ENCODE data around the gene KIF3B. TPM values are rescaled to one million over a fixed set of nuclear protein-coding genes. Genes with fewer than 3 reads are reported as not detected.
A peak's percentile ranks its signal among the peaks of the same experiment; 100 is the strongest.

KIF3B gene
- total RNA-seq, 4 donors from 2014 or later = 26.6 to 46.5 (median 37.5) TPM

DNA sequence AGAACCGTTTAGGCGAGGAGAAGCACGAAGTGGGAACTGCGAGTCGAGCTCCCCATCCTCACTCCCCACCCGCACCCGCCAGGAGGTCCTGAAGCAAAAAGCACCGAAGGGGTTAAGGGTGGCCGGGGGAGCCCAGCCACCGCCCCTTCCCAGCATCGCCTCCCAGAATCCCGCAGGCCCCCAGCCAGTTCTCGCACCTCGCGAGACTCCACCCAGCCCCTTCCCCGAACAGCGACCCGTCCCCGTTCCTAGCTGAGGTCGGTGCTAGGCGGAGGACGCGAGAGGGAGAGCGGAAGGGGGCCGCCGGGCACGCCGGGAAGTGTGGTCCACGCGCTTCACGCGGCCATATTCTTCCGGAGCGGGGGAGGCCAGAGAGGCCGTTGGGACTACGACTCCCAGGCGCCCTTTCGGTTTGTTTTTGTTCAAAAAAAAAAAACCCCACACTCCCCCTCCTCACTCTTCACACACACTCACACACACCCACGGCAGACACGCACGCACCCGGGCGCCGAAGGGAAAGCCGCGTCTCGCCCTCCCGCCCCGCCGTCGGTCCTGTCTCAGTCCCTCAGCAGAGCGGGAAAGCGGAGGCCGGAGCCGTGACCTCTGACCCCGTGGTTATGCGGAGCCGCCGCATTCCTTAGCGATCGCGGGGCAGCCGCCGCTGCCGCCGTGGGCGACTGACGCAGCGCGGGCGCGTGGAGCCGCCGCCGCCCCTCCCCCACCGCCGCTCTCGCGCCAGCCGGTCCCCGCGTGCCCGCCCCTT lies 80.6 kb downstream of the KIF3B start, which contains the start of gene ASXL1:
Gene ASXL1, plus strand, starts transcription at position 463 of the 763 bp plus-strand sequence. CDS start 445 bp downstream, outside the sequence.
- intact Hi-C loops (cut with DNase I; ENCODE audit: low total_unique reads) (loop anchor here (5.0 kb wide), 1 partner anchor 124 kb away; no protein-coding TSS in a partner anchor), in situ Hi-C loops (cut with MboI; ENCODE audit: low pct_ligation_motif_present in 1 of 4, low pct_unique_long_range_greater_than_20kb in 1 of 4, low sequenced_read_pairs in 3 of 4) (loop anchor here in 1 of 4 donors (25.0 kb wide), 1 partner anchor 96 kb away; no protein-coding TSS in a partner anchor)
- Histone ChIP-seq H3K27ac (peak within 1 kb of the TSS; percentile 94 to 98 (median 98)), H3K4me1 (peaks cover 4 to 46% (median 34%) of the 10 kb centered on the region in 4 donors), H3K36me3 (no peaks in the 10 kb centered on the region), H3K4me3 (peak within 1 kb of the TSS; percentile 81 to 99 (median 96)), H3K27me3 (no peaks in the 10 kb centered on the region), H3K9me3 (no peaks in the 10 kb centered on the region)
- TF ChIP-seq POLR2A (IDR thresholded peaks at IDR 0.05) = peak; percentile 59
- peak; percentile 57 to 79 (median 74) for TF ChIP-seq POLR2AphosphoS5 (IDR thresholded peaks at IDR 0.05)
- TF ChIP-seq, protein P1, sequence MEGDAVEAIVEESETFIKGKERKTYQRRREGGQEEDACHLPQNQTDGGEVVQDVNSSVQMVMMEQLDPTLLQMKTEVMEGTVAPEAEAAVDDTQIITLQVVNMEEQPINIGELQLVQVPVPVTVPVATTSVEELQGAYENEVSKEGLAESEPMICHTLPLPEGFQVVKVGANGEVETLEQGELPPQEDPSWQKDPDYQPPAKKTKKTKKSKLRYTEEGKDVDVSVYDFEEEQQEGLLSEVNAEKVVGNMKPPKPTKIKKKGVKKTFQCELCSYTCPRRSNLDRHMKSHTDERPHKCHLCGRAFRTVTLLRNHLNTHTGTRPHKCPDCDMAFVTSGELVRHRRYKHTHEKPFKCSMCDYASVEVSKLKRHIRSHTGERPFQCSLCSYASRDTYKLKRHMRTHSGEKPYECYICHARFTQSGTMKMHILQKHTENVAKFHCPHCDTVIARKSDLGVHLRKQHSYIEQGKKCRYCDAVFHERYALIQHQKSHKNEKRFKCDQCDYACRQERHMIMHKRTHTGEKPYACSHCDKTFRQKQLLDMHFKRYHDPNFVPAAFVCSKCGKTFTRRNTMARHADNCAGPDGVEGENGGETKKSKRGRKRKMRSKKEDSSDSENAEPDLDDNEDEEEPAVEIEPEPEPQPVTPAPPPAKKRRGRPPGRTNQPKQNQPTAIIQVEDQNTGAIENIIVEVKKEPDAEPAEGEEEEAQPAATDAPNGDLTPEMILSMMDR (IDR thresholded peaks at IDR 0.05) = peak in 1 of 5 experiments; percentile 22
- no peak for TF ChIP-seq EP300 (IDR thresholded peaks at IDR 0.05; ENCODE audit: low read depth)
- WGBS, 2 donors (ENCODE audit: low coverage in 1 of 2) = 1% methylated on average over 60 of the region's 83 CpGs; no CpG with 5 or more reads in 1 of the 2 donors
- DNase-seq = peak; percentile 97

DNA sequence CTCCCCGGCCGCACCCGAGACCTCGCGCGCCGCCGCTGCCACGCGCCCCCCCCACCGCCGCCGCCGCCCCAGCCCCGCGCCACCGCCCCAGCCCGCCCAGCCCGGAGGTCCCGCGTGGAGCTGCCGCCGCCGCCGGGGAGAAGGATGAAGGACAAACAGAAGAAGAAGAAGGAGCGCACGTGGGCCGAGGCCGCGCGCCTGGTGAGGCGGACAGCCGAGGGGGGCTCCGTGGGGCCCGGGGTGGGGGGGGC lies 81.1 kb downstream of the KIF3B start:
- Histone ChIP-seq H3K9me3 (no peaks in the 10 kb centered on the region), H3K4me1 (peaks cover 9 to 52% (median 39%) of the 10 kb centered on the region in 4 donors), H3K36me3 (no peaks in the 10 kb centered on the region), H3K27me3 (no peaks in the 10 kb centered on the region), H3K4me3 (peak overlapping the region; percentile 81 to 99 (median 96)), H3K27ac (peak overlapping the region; percentile 94 to 98 (median 98))
- DNase-seq = no peak
- in situ Hi-C loops (cut with MboI; ENCODE audit: low pct_ligation_motif_present in 1 of 4, low pct_unique_long_range_greater_than_20kb in 1 of 4, low sequenced_read_pairs in 3 of 4) = loop anchor here in 1 of 4 donors (25.0 kb wide), 1 partner anchor 96 kb away; no protein-coding TSS in a partner anchor
- TF ChIP-seq POLR2A (IDR thresholded peaks at IDR 0.05) (no peak), EP300 (IDR thresholded peaks at IDR 0.05; ENCODE audit: low read depth) (no peak), POLR2AphosphoS5 (IDR thresholded peaks at IDR 0.05) (no peak)
- TF ChIP-seq, protein P1 (IDR thresholded peaks at IDR 0.05) = no peak
- WGBS, 2 donors (ENCODE audit: low coverage in 1 of 2) = 0% methylated on average over 4 of the region's 35 CpGs; no CpG with 5 or more reads in 1 of the 2 donors
- intact Hi-C loops (cut with DNase I; ENCODE audit: low total_unique reads) = loop anchor here (5.0 kb wide), 1 partner anchor 124 kb away; no protein-coding TSS in a partner anchor

DNA sequence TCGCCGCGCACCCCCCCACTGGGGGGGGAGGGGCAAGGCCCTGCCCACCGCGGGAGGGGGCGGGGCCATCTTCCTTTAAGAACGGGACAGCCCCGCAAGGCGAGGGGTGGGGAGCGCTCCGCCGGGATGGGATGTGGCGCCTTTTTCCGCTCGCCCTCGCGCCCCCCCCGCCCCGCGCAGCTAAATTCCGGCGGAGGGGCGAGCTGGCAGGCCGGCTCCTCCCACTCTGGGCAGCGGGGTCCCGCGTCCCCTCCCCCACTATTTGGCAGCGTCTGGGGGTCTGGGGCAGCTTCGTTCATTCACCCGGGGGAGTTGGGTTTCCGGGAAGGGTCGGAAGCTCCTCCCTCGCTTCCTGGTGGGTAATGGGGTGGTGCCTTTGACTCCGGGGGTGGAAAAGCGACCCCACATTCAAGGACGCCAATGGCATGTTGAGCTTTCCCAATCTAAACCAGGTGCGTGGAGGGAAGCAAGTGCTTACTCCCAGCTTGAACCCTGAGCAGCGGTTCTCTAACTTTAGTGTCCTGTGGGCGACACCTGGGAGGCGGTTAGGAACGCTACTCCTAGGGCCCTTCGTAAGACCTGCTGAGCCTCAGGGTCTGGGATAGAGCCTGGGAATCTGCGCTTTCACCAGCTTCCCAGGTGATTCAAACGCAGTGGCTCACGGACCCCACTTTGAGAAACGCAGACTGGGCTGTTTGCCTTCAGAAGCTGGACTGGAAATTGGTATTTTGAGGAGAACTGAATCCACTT lies 81.6 kb downstream of the KIF3B start:
- 0% methylated on average over 42 of the region's 46 CpGs; no CpG with 5 or more reads in 1 of the 2 donors for WGBS, 2 donors (ENCODE audit: low coverage in 1 of 2)
- peaks cover 9 to 57% (median 41%) of the 10 kb centered on the region in 4 donors for H3K4me1 ChIP-seq
- H3K27me3 ChIP-seq = no peaks in the 10 kb centered on the region
- no peaks in the 10 kb centered on the region for H3K36me3 ChIP-seq
- in situ Hi-C loops (cut with MboI; ENCODE audit: low pct_ligation_motif_present in 1 of 4, low pct_unique_long_range_greater_than_20kb in 1 of 4, low sequenced_read_pairs in 3 of 4) (loop anchor here in 1 of 4 donors (25.0 kb wide), 1 partner anchor 97 kb away; no protein-coding TSS in a partner anchor), intact Hi-C loops (cut with DNase I; ENCODE audit: low total_unique reads) (loop anchor here (5.0 kb wide), 1 partner anchor 123 kb away; no protein-coding TSS in a partner anchor)
- H3K9me3 ChIP-seq = no peaks in the 10 kb centered on the region
- TF ChIP-seq, protein P1 (IDR thresholded peaks at IDR 0.05) = no peak
- TF ChIP-seq POLR2AphosphoS5 (IDR thresholded peaks at IDR 0.05) (peak; percentile 63 to 71 (median 67)), POLR2A (IDR thresholded peaks at IDR 0.05) (peak; percentile 30)
- H3K4me3 ChIP-seq = peak overlapping the region; percentile 81 to 99 (median 96)
- H3K27ac ChIP-seq = peak overlapping the region; percentile 94 to 98 (median 98)
- peak; percentile 84 for DNase-seq
